Measurements from ENCODE around the gene PRR23B. TPM values are rescaled to one million over a fixed set of nuclear protein-coding genes. Genes with fewer than 3 reads are reported as not detected.

Gene PRR23B
- total RNA-seq, 1 donor from 2014 or later, result not detected

- intact Hi-C loops (cut with micrococcal nuclease), result no loop called here
These were observed 45.4 kb downstream of the PRR23B start for GRCh38 chr3:138975351-138975750.

- intact Hi-C loops (cut with micrococcal nuclease), result no loop called here
These were observed 46.3 kb downstream of the PRR23B start for GRCh38 chr3:138974462-138974861.

DNA sequence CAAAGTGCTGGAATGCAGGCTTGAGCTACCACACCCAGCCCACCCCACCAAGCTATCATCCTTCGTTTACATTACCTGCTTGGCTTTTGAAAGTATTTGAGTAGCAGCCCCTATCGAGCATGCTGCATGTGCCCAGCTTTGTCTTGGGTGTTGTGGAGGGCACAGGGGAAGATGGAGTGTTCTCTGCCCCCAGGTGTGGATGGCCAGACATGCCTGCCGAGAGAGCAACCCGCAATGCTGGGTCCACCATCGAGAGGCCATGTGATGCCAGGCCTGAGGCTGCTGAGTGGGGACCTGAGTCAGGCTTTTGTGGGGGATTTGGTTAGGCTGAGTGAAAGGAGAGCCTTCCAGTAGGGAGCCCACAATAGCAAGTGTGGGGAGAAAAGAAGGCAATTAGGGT lies 47.8 kb downstream of the PRR23B start:
- intact Hi-C loops (cut with micrococcal nuclease), result no loop called here

DNA sequence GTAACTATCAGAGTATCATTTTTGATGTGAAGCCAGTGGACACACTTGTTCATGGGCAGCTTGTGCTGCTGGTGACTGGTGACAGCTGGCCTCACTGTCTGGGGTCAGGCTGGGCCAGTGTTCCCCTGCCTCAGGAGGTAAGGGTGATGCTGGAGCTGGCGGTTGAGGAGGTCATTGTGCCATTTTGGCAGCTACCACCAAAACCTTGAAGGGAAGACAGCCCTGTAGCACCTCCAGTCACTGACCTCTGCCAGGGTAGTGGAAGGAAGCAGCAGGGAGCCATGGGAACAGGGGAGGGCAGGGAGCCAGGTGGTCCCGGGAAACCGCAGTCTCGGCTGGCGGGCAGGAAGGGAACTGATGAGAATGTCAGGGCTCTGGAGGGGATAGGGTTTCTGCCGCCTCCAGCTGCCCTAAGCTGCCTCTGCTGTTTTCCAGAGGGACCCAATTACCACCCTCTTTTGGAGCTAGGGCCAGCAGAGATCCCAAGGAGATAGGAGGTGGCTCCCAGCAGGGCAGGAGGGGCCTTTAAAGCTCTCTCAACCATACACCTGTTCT lies 48.9 kb downstream of the PRR23B start:
- intact Hi-C loops (cut with micrococcal nuclease), result no loop called here

Other genes with a start within 250 kb of the PRR23B start
- 18.4 and 19.4 TPM in 2 replicates for gene PIK3CB, start 186.0 kb downstream of the PRR23B start, total RNA-seq
- gene FOXL2, start 73.8 kb downstream of the PRR23B start, total RNA-seq, result not detected in 2 replicates
- gene FOXL2NB, start 73.7 kb downstream of the PRR23B start, total RNA-seq, result not detected in 2 replicates
- gene PRR23A, start 14.7 kb downstream of the PRR23B start, total RNA-seq, result not detected in 2 replicates
- not detected in 2 replicates for gene PRR23C, start 24.0 kb upstream of the PRR23B start, total RNA-seq

All from T-helper 2 cell treated with Interferon-gamma antibody and Interleukin-4, amounts not matched to agents 100 ng/mL and 5 ng/mL, for 36 hours (primary cell).